ENCODE measurements around the gene ESAM.

The ESAM gene

GRCh38 chr11:124799348-124800225 lies 37.5 kb upstream of the ESAM start:
- Histone ChIP-seq H3K27me3 (ENCODE audit: insufficient read depth, low read length) (no peaks in the 10 kb centered on the region), H3K4me1 (ENCODE audit: control insufficient read depth in 1 of 2, insufficient read depth in 2 of 2, low read length in 2 of 2) (peaks cover 0 to 4% of the 10 kb centered on the region in 2 experiments), H3K23ac (ENCODE audit: low read length) (no peak overlapping the region), H3K4ac (ENCODE audit: low read depth, low read length) (peak overlapping the region; percentile 96), H2AFZ (ENCODE audit: insufficient read depth, low read length, poor library complexity) (peak overlapping the region; percentile 92), H3K79me2 (ENCODE audit: control insufficient read depth, insufficient read depth, low read length, poor library complexity) (peaks cover 16% of the 10 kb centered on the region), H3K4me3 (ENCODE audit: low read depth, low read length) (peak overlapping the region; percentile 96), H2BK120ac (ENCODE audit: insufficient read depth, low read length, poor library complexity) (peak overlapping the region; percentile 84), H3K27ac (ENCODE audit: low read depth, low read length) (peak overlapping the region; percentile 71), H4K8ac (ENCODE audit: low read depth, low read length) (peak overlapping the region; percentile 93), H4K91ac (ENCODE audit: low read depth, low read length) (peak overlapping the region; percentile 82), H3K9me3 (ENCODE audit: insufficient read depth, low read depth, low read length) (no peaks in the 10 kb centered on the region), H2BK5ac (ENCODE audit: low read depth, low read length, poor library complexity) (peak overlapping the region; percentile 76), H3K14ac (ENCODE audit: low read length) (peak overlapping the region; percentile 95), H3K79me1 (ENCODE audit: low read length) (peaks cover 17% of the 10 kb centered on the region), H2BK12ac (ENCODE audit: low read length) (no peak overlapping the region), H3K9ac (ENCODE audit: low read length) (peak overlapping the region; percentile 79), H2AK5ac (ENCODE audit: low read length) (peak overlapping the region; percentile 84), H3K4me2 (ENCODE audit: low read length) (peak overlapping the region; percentile 78), H3K18ac (ENCODE audit: low read length) (peak overlapping the region; percentile 95), H4K12ac (ENCODE audit: low read depth, low read length) (peak overlapping the region; percentile 95), H3K36me3 (ENCODE audit: control insufficient read depth in 1 of 2, insufficient read depth in 2 of 2, low read length in 2 of 2) (peaks cover 0 to 2% of the 10 kb centered on the region in 2 experiments)
- no CpG with 5 or more reads among the region's 83 CpGs for WGBS (ENCODE audit: extremely low coverage, insufficient coverage, insufficient read length)
- DNase-seq, result peak; percentile 57 to 66

- peak in 1 of 2 donors; percentile 33 for DNase-seq
- peak overlapping the region; percentile 84 for H2BK120ac ChIP-seq (ENCODE audit: insufficient read depth, low read length, poor library complexity)
- H2AFZ ChIP-seq (ENCODE audit: insufficient read depth, low read length, poor library complexity), result peak overlapping the region; percentile 92
- H4K91ac ChIP-seq (ENCODE audit: low read depth, low read length), result peak overlapping the region; percentile 82
- H3K36me3 ChIP-seq (ENCODE audit: control insufficient read depth in 1 of 2, insufficient read depth in 2 of 2, low read length in 2 of 2), result peaks cover 0 to 2% of the 10 kb centered on the region in 2 experiments
- H3K4ac ChIP-seq (ENCODE audit: low read depth, low read length), result peak overlapping the region; percentile 77
- peak overlapping the region; percentile 96 for H3K4me3 ChIP-seq (ENCODE audit: low read depth, low read length)
- H2BK12ac ChIP-seq (ENCODE audit: low read length), result no peak overlapping the region
- peak overlapping the region; percentile 76 for H2BK5ac ChIP-seq (ENCODE audit: low read depth, low read length, poor library complexity)
- H4K12ac ChIP-seq (ENCODE audit: low read depth, low read length), result peak overlapping the region; percentile 95
- peak overlapping the region; percentile 93 for H4K8ac ChIP-seq (ENCODE audit: low read depth, low read length)
- peak overlapping the region; percentile 78 for H3K4me2 ChIP-seq (ENCODE audit: low read length)
- no peaks in the 10 kb centered on the region for H3K27me3 ChIP-seq (ENCODE audit: insufficient read depth, low read length)
- H3K9me3 ChIP-seq (ENCODE audit: insufficient read depth, low read depth, low read length), result no peaks in the 10 kb centered on the region
- peak overlapping the region; percentile 95 for H3K14ac ChIP-seq (ENCODE audit: low read length)
- no peak overlapping the region for H2AK5ac ChIP-seq (ENCODE audit: low read length)
- peak overlapping the region; percentile 95 for H3K18ac ChIP-seq (ENCODE audit: low read length)
- peaks cover 17% of the 10 kb centered on the region for H3K79me1 ChIP-seq (ENCODE audit: low read length)
- no peak overlapping the region for H3K23ac ChIP-seq (ENCODE audit: low read length)
- no peak overlapping the region for H3K27ac ChIP-seq (ENCODE audit: low read depth, low read length)
- no CpG with 5 or more reads among the region's 8 CpGs for WGBS (ENCODE audit: extremely low coverage, insufficient coverage, insufficient read length)
- H3K79me2 ChIP-seq (ENCODE audit: control insufficient read depth, insufficient read depth, low read length, poor library complexity), result peaks cover 16% of the 10 kb centered on the region
- peaks cover 0 to 4% of the 10 kb centered on the region in 2 experiments for H3K4me1 ChIP-seq (ENCODE audit: control insufficient read depth in 1 of 2, insufficient read depth in 2 of 2, low read length in 2 of 2)
- H3K9ac ChIP-seq (ENCODE audit: low read length), result peak overlapping the region; percentile 52
Observed at GRCh38 chr11:124798991-124799347, 36.9 kb upstream of the ESAM start.

GRCh38 chr11:124796312-124796711 lies 34.2 kb upstream of the ESAM start:
- Histone ChIP-seq H3K23ac (ENCODE audit: low read length) (no peak overlapping the region), H3K4me1 (ENCODE audit: control insufficient read depth in 1 of 2, insufficient read depth in 2 of 2, low read length in 2 of 2) (peaks cover 0 to 2% of the 10 kb centered on the region in 2 experiments), H3K18ac (ENCODE audit: low read length) (no peak overlapping the region), H3K27me3 (ENCODE audit: insufficient read depth, low read length) (no peaks in the 10 kb centered on the region), H3K79me2 (ENCODE audit: control insufficient read depth, insufficient read depth, low read length, poor library complexity) (peaks cover 16% of the 10 kb centered on the region), H2BK5ac (ENCODE audit: low read depth, low read length, poor library complexity) (no peak overlapping the region), H3K9me3 (ENCODE audit: insufficient read depth, low read depth, low read length) (no peaks in the 10 kb centered on the region), H2AK5ac (ENCODE audit: low read length) (no peak overlapping the region), H2BK120ac (ENCODE audit: insufficient read depth, low read length, poor library complexity) (no peak overlapping the region), H3K36me3 (ENCODE audit: control insufficient read depth in 1 of 2, insufficient read depth in 2 of 2, low read length in 2 of 2) (peaks cover 0 to 2% of the 10 kb centered on the region in 2 experiments), H3K9ac (ENCODE audit: low read length) (no peak overlapping the region), H3K4me2 (ENCODE audit: low read length) (no peak overlapping the region), H4K91ac (ENCODE audit: low read depth, low read length) (no peak overlapping the region), H2AFZ (ENCODE audit: insufficient read depth, low read length, poor library complexity) (no peak overlapping the region), H3K4ac (ENCODE audit: low read depth, low read length) (peak overlapping the region; percentile 79), H3K14ac (ENCODE audit: low read length) (no peak overlapping the region), H3K27ac (ENCODE audit: low read depth, low read length) (no peak overlapping the region), H4K8ac (ENCODE audit: low read depth, low read length) (no peak overlapping the region), H3K79me1 (ENCODE audit: low read length) (peaks cover 17% of the 10 kb centered on the region), H3K4me3 (ENCODE audit: low read depth, low read length) (no peak overlapping the region), H2BK12ac (ENCODE audit: low read length) (no peak overlapping the region), H4K12ac (ENCODE audit: low read depth, low read length) (no peak overlapping the region)
- DNase-seq, result no peak
- WGBS (ENCODE audit: extremely low coverage, insufficient coverage, insufficient read length), result no CpG with 5 or more reads among the region's 3 CpGs

GRCh38 chr11:124793466-124794278 lies 31.6 kb upstream of the ESAM start:
- H4K12ac ChIP-seq (ENCODE audit: low read depth, low read length), result no peak overlapping the region
- H2AK5ac ChIP-seq (ENCODE audit: low read length), result no peak overlapping the region
- H3K4me3 ChIP-seq (ENCODE audit: low read depth, low read length), result no peak overlapping the region
- H2BK5ac ChIP-seq (ENCODE audit: low read depth, low read length, poor library complexity), result no peak overlapping the region
- H4K8ac ChIP-seq (ENCODE audit: low read depth, low read length), result no peak overlapping the region
- H3K4ac ChIP-seq (ENCODE audit: low read depth, low read length), result no peak overlapping the region
- H3K79me1 ChIP-seq (ENCODE audit: low read length), result no peaks in the 10 kb centered on the region
- no peak overlapping the region for H3K18ac ChIP-seq (ENCODE audit: low read length)
- no peak overlapping the region for H3K23ac ChIP-seq (ENCODE audit: low read length)
- no peak overlapping the region for H3K14ac ChIP-seq (ENCODE audit: low read length)
- no peaks in the 10 kb centered on the region for H3K9me3 ChIP-seq (ENCODE audit: insufficient read depth, low read depth, low read length)
- no peak overlapping the region for H2BK120ac ChIP-seq (ENCODE audit: insufficient read depth, low read length, poor library complexity)
- H4K91ac ChIP-seq (ENCODE audit: low read depth, low read length), result no peak overlapping the region
- no CpG with 5 or more reads among the region's 2 CpGs for WGBS (ENCODE audit: extremely low coverage, insufficient coverage, insufficient read length)
- DNase-seq, result peak; percentile 51 to 91
- peaks cover 2% of the 10 kb centered on the region for H3K79me2 ChIP-seq (ENCODE audit: control insufficient read depth, insufficient read depth, low read length, poor library complexity)
- no peak overlapping the region for H3K9ac ChIP-seq (ENCODE audit: low read length)
- H3K36me3 ChIP-seq (ENCODE audit: control insufficient read depth in 1 of 2, insufficient read depth in 2 of 2, low read length in 2 of 2), result peaks cover 0 to 2% of the 10 kb centered on the region in 2 experiments
- H2BK12ac ChIP-seq (ENCODE audit: low read length), result no peak overlapping the region
- H3K27ac ChIP-seq (ENCODE audit: low read depth, low read length), result no peak overlapping the region
- H3K4me1 ChIP-seq (ENCODE audit: control insufficient read depth in 1 of 2, insufficient read depth in 2 of 2, low read length in 2 of 2), result no peaks in the 10 kb centered on the region
- H2AFZ ChIP-seq (ENCODE audit: insufficient read depth, low read length, poor library complexity), result no peak overlapping the region
- H3K27me3 ChIP-seq (ENCODE audit: insufficient read depth, low read length), result no peaks in the 10 kb centered on the region
- no peak overlapping the region for H3K4me2 ChIP-seq (ENCODE audit: low read length)

All from trophoblast cell (in vitro differentiated cells and primary cell).